Measurements from ENCODE around the gene VAV3. TPM values are rescaled to one million over a fixed set of nuclear protein-coding genes. Genes with fewer than 3 reads are reported as not detected.

The VAV3 gene
- total RNA-seq, 1 donor from 2014 or later, result 0.64 TPM

GRCh38 chr1:107831921-107832320 lies 133.1 kb downstream of the VAV3 start:
- Histone ChIP-seq H3K27me3 (no peaks in the 10 kb centered on the region), H3K36me3 (no peaks in the 10 kb centered on the region), H3K4me1 (no peaks in the 10 kb centered on the region), H3K27ac (no peak overlapping the region), H3K9me3 (no peaks in the 10 kb centered on the region), H3K4me3 (no peak overlapping the region)
- no peak for DNase-seq (ENCODE audit: low spot score in 2 of 2)
- intact Hi-C loops (cut with DNase I), result no loop called here
- TF ChIP-seq, protein P1, sequence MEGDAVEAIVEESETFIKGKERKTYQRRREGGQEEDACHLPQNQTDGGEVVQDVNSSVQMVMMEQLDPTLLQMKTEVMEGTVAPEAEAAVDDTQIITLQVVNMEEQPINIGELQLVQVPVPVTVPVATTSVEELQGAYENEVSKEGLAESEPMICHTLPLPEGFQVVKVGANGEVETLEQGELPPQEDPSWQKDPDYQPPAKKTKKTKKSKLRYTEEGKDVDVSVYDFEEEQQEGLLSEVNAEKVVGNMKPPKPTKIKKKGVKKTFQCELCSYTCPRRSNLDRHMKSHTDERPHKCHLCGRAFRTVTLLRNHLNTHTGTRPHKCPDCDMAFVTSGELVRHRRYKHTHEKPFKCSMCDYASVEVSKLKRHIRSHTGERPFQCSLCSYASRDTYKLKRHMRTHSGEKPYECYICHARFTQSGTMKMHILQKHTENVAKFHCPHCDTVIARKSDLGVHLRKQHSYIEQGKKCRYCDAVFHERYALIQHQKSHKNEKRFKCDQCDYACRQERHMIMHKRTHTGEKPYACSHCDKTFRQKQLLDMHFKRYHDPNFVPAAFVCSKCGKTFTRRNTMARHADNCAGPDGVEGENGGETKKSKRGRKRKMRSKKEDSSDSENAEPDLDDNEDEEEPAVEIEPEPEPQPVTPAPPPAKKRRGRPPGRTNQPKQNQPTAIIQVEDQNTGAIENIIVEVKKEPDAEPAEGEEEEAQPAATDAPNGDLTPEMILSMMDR (IDR thresholded peaks at IDR 0.05), result no peak

DNA sequence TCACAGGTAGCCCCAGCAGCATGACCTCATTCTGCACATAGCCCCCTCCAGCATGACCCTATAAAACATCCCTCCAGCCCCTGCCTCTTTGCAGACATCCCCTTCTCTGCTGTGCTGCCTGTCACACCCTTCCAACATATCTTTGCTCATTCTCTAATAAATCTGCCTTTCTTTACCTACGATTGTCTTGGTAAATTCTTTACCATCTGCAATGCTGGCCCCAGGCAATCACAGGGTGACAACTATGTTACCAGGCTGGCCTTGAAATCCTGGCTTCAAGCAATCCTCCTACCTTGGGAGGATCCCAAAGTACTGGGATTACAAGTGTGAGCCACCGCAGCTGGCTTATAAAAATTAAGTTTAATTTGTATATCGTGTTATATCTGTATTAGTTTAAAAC lies 134.5 kb downstream of the VAV3 start:
- Histone ChIP-seq H3K27ac (no peak overlapping the region), H3K4me3 (no peak overlapping the region), H3K4me1 (no peaks in the 10 kb centered on the region), H3K9me3 (no peaks in the 10 kb centered on the region), H3K36me3 (no peaks in the 10 kb centered on the region), H3K27me3 (no peaks in the 10 kb centered on the region)
- no peak for DNase-seq (ENCODE audit: low spot score in 2 of 2)
- TF ChIP-seq, protein P1 (IDR thresholded peaks at IDR 0.05), result no peak
- intact Hi-C loops (cut with DNase I), result no loop called here

- Histone ChIP-seq H3K9me3 (no peaks in the 10 kb centered on the region), H3K4me3 (no peak overlapping the region), H3K4me1 (no peaks in the 10 kb centered on the region), H3K36me3 (no peaks in the 10 kb centered on the region), H3K27ac (no peak overlapping the region), H3K27me3 (no peaks in the 10 kb centered on the region)
- TF ChIP-seq, protein P1 (IDR thresholded peaks at IDR 0.05), result no peak
- DNase-seq (ENCODE audit: low spot score in 2 of 2), result no peak
- intact Hi-C loops (cut with DNase I), result no loop called here
These were observed 134.9 kb downstream of the VAV3 start for GRCh38 chr1:107830075-107830474.

DNA sequence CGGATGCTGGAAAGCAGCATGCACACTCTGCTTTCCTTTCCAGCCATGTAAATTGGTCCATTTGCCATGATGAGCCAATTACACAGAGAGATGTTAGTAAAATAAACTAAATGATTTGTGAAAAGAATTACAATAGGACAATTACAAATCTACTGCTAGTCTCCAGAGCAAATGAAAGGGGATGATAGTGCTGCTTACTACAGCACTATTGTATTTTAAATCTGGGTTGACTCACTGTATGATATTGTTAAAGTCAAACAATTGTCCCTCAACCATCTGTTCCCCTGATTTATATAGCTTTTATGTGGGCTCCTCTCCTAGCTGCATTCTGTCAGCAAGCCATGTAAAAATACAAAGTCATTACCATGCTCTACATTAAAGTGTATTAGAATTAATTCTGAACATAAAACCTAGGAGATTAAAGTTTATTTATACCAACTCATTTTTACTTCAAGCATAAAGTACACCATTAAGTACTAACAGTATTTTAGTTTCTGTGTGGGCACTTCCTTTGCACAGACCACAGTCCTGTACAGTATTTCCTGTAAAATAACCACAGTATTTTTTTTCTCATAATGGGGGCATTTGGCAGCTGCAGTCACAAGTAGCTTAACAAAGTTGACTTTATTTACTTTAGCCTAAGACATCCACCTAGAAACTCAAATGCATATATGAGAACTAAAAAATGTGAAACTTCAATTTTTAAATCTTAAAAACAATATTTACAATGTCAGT lies 135.8 kb downstream of the VAV3 start:
- intact Hi-C loops (cut with DNase I), result no loop called here
- no peaks in the 10 kb centered on the region for H3K4me1 ChIP-seq
- no peak overlapping the region for H3K4me3 ChIP-seq
- H3K27ac ChIP-seq, result no peak overlapping the region
- TF ChIP-seq, protein P1 (IDR thresholded peaks at IDR 0.05), result no peak
- no peak for DNase-seq (ENCODE audit: low spot score in 2 of 2)
- no peaks in the 10 kb centered on the region for H3K9me3 ChIP-seq
- H3K36me3 ChIP-seq, result no peaks in the 10 kb centered on the region
- no peaks in the 10 kb centered on the region for H3K27me3 ChIP-seq

DNA sequence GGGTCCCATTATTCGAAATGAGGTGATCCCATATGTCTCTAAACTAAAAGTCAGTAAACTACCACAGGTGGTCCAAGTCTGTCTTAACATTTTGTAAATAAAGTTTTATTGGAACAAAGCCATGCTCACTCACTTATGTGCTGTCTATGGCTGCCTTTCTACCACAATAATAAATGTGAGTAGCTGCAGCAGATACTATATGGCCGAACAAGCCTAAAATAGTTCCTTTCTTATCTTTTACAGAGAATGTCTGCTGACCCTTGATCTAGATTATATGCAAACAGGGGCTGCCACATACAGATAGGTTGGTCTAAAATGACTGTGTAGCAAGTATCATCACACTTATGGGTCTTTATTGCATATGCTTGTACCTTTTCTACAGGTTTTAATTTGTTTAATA lies 140.0 kb downstream of the VAV3 start:
- no peak overlapping the region for H3K27ac ChIP-seq
- peaks cover 0 to 4% of the 10 kb centered on the region in 2 donors for H3K9me3 ChIP-seq
- no peak for DNase-seq (ENCODE audit: low spot score in 2 of 2)
- intact Hi-C loops (cut with DNase I), result no loop called here
- no peaks in the 10 kb centered on the region for H3K27me3 ChIP-seq
- no peaks in the 10 kb centered on the region for H3K36me3 ChIP-seq
- no peak overlapping the region for H3K4me3 ChIP-seq
- TF ChIP-seq, protein P1 (IDR thresholded peaks at IDR 0.05), result no peak
- H3K4me1 ChIP-seq, result no peaks in the 10 kb centered on the region

All from ascending aorta (tissue), 2 donors.